Endometrial microvascular endothelial cells (primary cell): Measurements from ENCODE around the gene VRK2. TPM values are rescaled to one million over a fixed set of nuclear protein-coding genes. Genes with fewer than 3 reads are reported as not detected.

Experiments
- in situ Hi-C: cut with HindIII; loops from 2 replicates; pipeline ENCODE4 v1.10.0; 2017; ENCODE audit warnings: low sequenced_read_pairs, low pct_unique_long_range_greater_than_20kb; ENCODE audit errors: inconsistent ontology term
- total RNA-seq: library from RNA; depleted of rRNA; stranded (reverse); fragments of >200 nt; gene quantifications from one replicate; pipeline ENCODE4 v1.2.3, GENCODE V29; 2015; ENCODE audit errors: inconsistent ontology term

Gene VRK2
- total RNA-seq: 98.1 TPM

- in situ Hi-C loops: no loop called here
Observed at GRCh38 chr2:58046585-58047372, at the start of gene VRK2. TSS of gene VRK2 (plus strand) at chr2:58046806. CDS start at chr2:58048832, 2,026 bp downstream.

DNA sequence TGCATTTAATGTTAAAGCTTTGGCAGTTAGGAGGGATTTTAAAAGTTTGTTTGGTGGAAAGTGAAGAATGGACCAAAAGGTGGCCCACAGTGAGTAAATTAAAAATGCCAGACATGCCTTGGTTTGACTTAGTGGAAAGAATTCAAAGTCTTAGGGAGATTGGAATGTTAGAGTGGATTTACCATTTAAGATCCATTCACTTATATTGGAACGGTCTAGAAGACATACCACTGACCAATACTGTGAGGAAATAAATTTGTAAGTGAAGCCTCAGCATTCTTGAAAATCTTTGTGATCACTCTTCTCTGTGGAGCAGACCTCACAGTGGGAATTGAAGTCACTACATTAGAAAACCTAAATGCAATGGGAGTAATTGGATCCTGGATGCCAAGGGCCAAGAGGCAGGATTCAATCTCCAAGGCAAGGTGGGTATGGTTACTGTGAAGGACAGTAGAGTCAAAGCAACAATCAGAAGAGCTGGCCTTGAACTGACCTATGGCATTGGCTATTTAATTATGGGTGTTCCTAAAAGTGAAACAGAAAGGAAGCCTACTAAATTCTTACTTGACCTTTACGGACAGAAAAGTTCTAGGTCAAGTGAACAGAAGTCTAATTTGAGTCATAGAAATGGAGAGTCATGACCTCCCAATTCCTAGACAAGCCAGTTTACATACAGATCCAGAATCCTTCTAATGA lies 40.2 kb upstream of the VRK2 start:
- in situ Hi-C loops: no loop called here

- in situ Hi-C loops: no loop called here
Observed at GRCh38 chr2:58006952-58007284, 39.7 kb upstream of the VRK2 start.

- in situ Hi-C loops: no loop called here
Observed at GRCh38 chr2:58010599-58010998, 36.0 kb upstream of the VRK2 start.

- in situ Hi-C loops: no loop called here
Observed at GRCh38 chr2:58019229-58019628, 27.4 kb upstream of the VRK2 start.

- in situ Hi-C loops: no loop called here
Observed at GRCh38 chr2:58025150-58025933, 21.3 kb upstream of the VRK2 start.

DNA sequence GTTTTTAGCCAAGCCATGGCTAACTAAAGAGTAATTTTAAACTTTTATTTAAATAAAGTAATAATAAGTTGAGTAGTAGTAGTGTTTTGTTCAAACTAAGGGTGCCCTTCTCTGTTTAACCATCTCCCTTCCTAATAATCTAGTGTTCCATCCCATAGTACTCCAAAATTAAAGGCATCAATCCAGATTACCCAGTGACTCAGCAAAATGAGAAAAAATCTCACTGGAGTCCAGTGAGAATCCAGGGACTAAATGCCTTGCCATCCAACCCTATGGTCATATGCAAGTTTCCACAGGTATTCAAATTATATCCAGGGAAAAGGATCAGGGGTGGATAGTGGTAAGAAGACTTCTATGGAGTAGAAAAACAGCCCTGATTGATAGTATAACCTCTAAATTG lies 19.6 kb upstream of the VRK2 start:
- in situ Hi-C loops: no loop called here

DNA sequence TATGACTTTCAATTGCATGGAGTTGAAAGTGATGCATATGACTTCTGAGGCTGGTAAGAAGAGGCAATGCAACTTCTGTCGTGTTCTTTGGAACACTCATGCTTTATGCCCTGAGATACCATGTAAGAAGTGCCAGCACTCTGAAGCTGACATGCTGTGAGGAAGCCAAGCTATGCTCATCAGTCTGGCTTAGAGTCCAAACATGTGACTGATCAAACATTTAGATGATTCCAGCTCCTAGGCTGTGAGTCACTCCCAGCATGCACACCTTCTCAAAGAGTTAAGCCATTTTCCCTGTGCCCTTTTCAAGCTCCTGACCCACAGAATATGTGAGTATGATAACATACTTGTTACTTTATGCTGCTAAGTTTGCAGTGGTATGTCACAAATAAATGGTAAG lies 15.8 kb upstream of the VRK2 start:
- in situ Hi-C loops: no loop called here

DNA sequence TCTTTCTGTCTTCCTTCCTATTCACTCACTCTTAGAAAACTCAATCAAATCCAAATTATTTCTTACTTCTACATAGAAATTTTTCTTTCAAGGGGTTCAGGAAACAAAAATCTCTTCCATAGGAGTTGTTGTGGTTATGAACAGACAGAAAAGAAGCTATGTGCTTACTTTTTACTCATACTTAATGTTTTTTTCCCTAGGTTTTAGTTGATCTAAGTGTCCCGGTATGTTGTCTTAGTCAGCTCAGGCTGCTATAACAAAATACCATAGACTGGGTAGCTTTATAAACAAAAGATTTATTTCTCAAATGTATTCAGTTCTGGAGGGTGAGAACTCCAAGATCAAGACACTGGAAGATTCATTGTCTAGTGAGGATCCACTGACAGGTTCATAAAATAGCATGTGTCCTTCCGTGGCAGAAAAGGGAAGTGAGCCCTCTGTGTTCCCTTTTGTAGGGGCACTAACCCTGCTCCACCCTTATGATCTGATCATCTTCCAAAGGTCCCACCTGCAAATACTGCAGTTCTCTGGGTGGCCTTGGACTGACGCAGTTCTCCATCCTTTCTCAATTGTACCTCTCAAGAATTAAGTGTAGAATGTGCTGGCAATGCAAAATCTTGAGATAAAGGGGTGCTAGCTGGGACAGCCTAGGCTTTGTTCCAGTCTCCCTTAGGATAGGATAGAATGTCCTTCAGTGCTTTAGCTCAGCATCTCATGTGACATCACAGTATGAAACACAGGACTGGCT lies 14.4 kb upstream of the VRK2 start:
- in situ Hi-C loops: no loop called here

DNA sequence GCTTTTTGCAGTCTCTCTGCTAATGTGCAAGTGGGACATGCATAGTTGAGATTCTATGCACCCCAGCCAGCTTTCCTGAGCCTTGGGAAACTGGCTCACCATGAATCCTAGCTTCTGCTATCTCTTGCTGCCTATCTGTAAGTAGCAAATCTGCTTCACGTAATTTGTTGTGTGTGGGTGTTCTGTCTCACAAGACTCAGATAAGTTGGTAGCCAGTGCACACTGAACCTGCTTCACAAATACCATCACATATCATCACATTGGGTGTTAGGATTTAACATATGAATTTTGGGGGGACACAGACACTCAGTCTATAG lies 13.9 kb upstream of the VRK2 start:
- in situ Hi-C loops: no loop called here

DNA sequence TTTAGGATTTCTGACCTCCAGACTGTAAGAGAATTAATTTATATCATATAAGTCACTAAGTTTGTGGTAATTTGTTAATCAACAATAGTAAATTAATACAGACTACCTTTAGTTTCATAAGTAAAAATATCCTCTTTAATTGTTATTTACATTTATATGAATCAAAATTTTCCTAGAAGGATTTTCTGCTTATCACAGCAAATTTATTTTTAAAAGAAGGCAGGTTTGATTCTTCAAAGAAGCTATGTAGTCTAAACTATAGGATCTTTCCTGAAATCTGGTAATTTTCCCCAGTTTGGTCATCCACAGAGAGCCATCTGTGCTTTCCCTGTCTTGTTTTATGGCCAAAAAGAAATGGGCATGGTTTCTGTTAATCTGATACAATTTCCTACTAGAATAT lies 13.1 kb upstream of the VRK2 start:
- in situ Hi-C loops: no loop called here

GRCh38 chr2:58035352-58035751 lies 11.3 kb upstream of the VRK2 start:
- in situ Hi-C loops: no loop called here

GRCh38 chr2:58039170-58039611 lies 7.4 kb upstream of the VRK2 start:
- in situ Hi-C loops: no loop called here

DNA sequence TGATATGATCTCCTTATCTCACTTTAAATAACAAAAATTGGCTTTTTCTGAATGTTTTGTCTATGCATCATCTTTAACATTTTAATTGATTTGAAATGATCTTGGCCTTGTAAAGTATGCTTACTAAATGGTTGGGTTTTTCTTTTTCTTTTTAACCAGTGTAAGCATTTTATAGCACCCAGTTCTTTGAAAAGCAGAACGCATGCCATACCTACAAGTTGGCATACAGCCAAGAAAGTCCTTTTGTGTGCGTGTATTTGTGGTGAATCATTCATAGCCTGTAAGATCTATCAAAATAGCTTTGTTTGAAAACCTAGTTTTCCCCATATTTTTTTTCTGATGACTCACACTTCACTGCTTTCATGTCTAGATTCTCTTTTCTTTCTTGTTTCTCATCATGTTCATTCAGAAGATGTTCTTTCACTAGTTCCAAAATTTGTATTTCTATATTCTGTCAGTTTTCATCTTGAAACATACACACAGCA lies 4.1 kb upstream of the VRK2 start:
- in situ Hi-C loops: no loop called here

- in situ Hi-C loops: no loop called here
Observed at GRCh38 chr2:58044145-58044544, 2.5 kb upstream of the VRK2 start.

DNA sequence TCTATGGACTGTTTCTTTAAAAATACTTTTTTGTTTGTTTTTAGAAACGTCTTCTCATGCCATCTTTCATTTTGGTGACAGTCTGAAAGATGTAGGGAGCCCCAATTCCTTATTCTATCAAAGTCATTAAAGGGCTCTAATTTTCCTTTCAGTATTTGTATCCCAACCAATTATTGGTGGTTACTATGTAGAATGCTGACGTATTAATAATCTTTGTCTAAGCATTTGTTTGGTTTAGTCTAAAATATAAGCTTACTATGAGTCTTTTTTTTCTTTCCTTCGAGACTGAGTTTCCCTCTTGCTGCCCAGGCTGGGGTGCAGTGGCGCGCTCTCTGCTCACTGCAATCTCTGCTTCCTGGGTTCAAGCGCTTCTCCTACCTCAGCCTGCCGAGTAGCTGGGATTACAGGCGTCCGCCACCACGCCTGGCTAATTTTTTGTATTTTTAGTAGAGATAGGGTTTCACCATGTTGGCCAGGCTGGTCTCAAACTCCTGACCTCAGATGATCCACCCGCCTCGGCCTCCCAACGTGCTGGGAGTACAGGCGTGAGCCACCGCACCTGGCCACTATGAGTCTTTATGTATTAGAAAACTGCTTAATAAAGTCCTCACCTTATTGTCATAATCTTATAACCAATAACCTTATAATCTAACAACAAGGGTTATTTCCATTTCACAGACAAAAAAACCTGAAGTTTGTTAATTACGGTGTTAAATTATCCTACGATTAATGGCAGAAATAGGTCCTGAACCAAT lies 849 bp upstream of the VRK2 start:
- in situ Hi-C loops: no loop called here

GRCh38 chr2:58046335-58046584 lies 346 bp upstream of the VRK2 start:
- in situ Hi-C loops: no loop called here

GRCh38 chr2:58047373-58047935 lies 848 bp downstream of the VRK2 start:
- in situ Hi-C loops: no loop called here
